Natural killer cell (primary cell): ENCODE data around the gene EXOC6B. TPM values are rescaled to one million over a fixed set of nuclear protein-coding genes. Genes with fewer than 3 reads are reported as not detected.

Source experiments
- ATAC-seq, 3 donors: fragments of 150-1000 bp in 2 of 3; fragments of 200-7000 bp in 1 of 3; cut with Tn5 transposase; 1 replicate in 1 of 3; 2 replicates in 2 of 3; pipeline ENCODE4 v1.10.0; 2021; ENCODE audit warnings: mild to moderate bottlenecking in 2 of 3, moderate library complexity in 2 of 3
- DNase-seq, 2 donors: peaks; one replicate each; pipeline versions ENCODE4 v3.0.0 to v3.0.0-alpha.2; 2013 to 2021; ENCODE audit warnings: mixed read lengths in 1 of 2
- H3K27ac ChIP-seq: one replicate; pipeline ENCODE4 v1.5.1; 2013; ENCODE audit warnings: mild to moderate bottlenecking, low read length
- H3K27me3 ChIP-seq: one replicate; pipeline ENCODE4 v1.6.1; 2013; ENCODE audit warnings: low read length; ENCODE audit not compliant: control insufficient read depth, insufficient read depth
- H3K36me3 ChIP-seq: one replicate; pipeline ENCODE4 v1.6.1; 2013; ENCODE audit warnings: low read length; ENCODE audit not compliant: control insufficient read depth, insufficient read depth
- H3K4me1 ChIP-seq: one replicate; pipeline ENCODE4 v1.6.1; 2013; ENCODE audit warnings: low read length; ENCODE audit not compliant: control insufficient read depth, insufficient read depth
- H3K4me3 ChIP-seq: one replicate; pipeline ENCODE4 v1.5.1; 2013; ENCODE audit warnings: low read length
- H3K9me3 ChIP-seq: one replicate; pipeline ENCODE4 v1.6.1; 2013; ENCODE audit warnings: low read length; ENCODE audit not compliant: control insufficient read depth, insufficient read depth
- H3K27ac Mint-ChIP-seq, 2 donors: one replicate each; pipeline ENCODE4 v1.8.0; 2022; ENCODE audit warnings: mild to moderate bottlenecking in 2 of 2, mixed read lengths in 2 of 2, moderate library complexity in 1 of 2
- H3K27me3 Mint-ChIP-seq, 2 donors: one replicate each; pipeline ENCODE4 v1.8.0; 2022; ENCODE audit warnings: low read depth in 2 of 2, mixed read lengths in 2 of 2
- H3K36me3 Mint-ChIP-seq: one replicate; pipeline ENCODE4 v1.8.0; 2022; ENCODE audit warnings: mixed read lengths
- H3K4me1 Mint-ChIP-seq, 2 donors: one replicate each; pipeline ENCODE4 v1.8.0; 2022; ENCODE audit warnings: mixed read lengths in 2 of 2
- H3K4me3 Mint-ChIP-seq: one replicate; pipeline ENCODE4 v1.8.0; 2022; ENCODE audit warnings: mild to moderate bottlenecking, moderate library complexity, mixed read lengths
- H3K9me3 Mint-ChIP-seq, 2 donors: one replicate each; pipeline ENCODE4 v1.8.0; 2022; ENCODE audit warnings: mixed read lengths in 2 of 2
- WGBS: methylation state at CpG from one replicate; pipeline ENCODE4 v1.1.7; 2013; ENCODE audit warnings: missing lambda C conversion rate; ENCODE audit not compliant: insufficient coverage; 5-methylcytosine and 5-hydroxymethylcytosine counted together
- intact Hi-C: fragments of 100-400 bp; cut with micrococcal nuclease; formaldehyde crosslinking; loops from one replicate; pipeline ENCODE4 v1.14.2; 2022
- total RNA-seq, 4 donors: library from RNA; stranded (reverse); fragments of 120-200 nt in 1 of 4; gene quantifications; one replicate each; pipeline versions ENCODE4 v1.2.3 to v1.2.4, GENCODE V29; 2013 to 2022
- TF ChIP-seq, protein P1 (sequence below): fragments of 200-600 bp; IDR thresholded peaks from one replicate; pipeline ENCODE4 v1.8.0; 2022; ENCODE audit warnings: antibody characterized with exemption

EXOC6B gene
- total RNA-seq, 3 donors from 2014 or later (not counting 1 experiment from before 2014, with no cell fraction given) = 16.6 to 17.2 (median 17.1) TPM

- no peak overlapping the region for H3K27ac Mint-ChIP-seq
- no peak for DNase-seq
- H3K36me3 Mint-ChIP-seq = no peaks in the 10 kb centered on the region
- no peak for ATAC-seq
- Histone ChIP-seq H3K4me3 (no peak overlapping the region), H3K4me1 (no peaks in the 10 kb centered on the region), H3K27me3 (peaks cover 4% of the 10 kb centered on the region), H3K9me3 (no peaks in the 10 kb centered on the region), H3K27ac (no peak overlapping the region), H3K36me3 (no peaks in the 10 kb centered on the region)
- H3K27me3 Mint-ChIP-seq = peaks cover 22 to 31% of the 10 kb centered on the region in 2 donors
- H3K4me1 Mint-ChIP-seq = no peaks in the 10 kb centered on the region
- no peak overlapping the region for H3K4me3 Mint-ChIP-seq
- no peaks in the 10 kb centered on the region for H3K9me3 Mint-ChIP-seq
- TF ChIP-seq, protein P1, sequence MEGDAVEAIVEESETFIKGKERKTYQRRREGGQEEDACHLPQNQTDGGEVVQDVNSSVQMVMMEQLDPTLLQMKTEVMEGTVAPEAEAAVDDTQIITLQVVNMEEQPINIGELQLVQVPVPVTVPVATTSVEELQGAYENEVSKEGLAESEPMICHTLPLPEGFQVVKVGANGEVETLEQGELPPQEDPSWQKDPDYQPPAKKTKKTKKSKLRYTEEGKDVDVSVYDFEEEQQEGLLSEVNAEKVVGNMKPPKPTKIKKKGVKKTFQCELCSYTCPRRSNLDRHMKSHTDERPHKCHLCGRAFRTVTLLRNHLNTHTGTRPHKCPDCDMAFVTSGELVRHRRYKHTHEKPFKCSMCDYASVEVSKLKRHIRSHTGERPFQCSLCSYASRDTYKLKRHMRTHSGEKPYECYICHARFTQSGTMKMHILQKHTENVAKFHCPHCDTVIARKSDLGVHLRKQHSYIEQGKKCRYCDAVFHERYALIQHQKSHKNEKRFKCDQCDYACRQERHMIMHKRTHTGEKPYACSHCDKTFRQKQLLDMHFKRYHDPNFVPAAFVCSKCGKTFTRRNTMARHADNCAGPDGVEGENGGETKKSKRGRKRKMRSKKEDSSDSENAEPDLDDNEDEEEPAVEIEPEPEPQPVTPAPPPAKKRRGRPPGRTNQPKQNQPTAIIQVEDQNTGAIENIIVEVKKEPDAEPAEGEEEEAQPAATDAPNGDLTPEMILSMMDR = no peak
- intact Hi-C loops = no loop called here
- 85% methylated on average over 4 of the region's 5 CpGs for WGBS
These were observed 663.3 kb downstream of the EXOC6B start for GRCh38 chr2:72162574-72162973.

GRCh38 chr2:72159211-72159993 lies 666.4 kb downstream of the EXOC6B start:
- H3K9me3 ChIP-seq = no peaks in the 10 kb centered on the region
- intact Hi-C loops = no loop called here
- H3K36me3 Mint-ChIP-seq = no peaks in the 10 kb centered on the region
- no peaks in the 10 kb centered on the region for H3K9me3 Mint-ChIP-seq
- no peak overlapping the region for H3K27ac ChIP-seq
- H3K27me3 Mint-ChIP-seq = peaks cover 23 to 27% of the 10 kb centered on the region in 2 donors
- ATAC-seq (no peak), DNase-seq (no peak)
- H3K27ac Mint-ChIP-seq = no peak overlapping the region
- WGBS = 93% methylated on average over 12 of the region's 12 CpGs
- TF ChIP-seq, protein P1 = no peak
- H3K27me3 ChIP-seq = peaks cover 4% of the 10 kb centered on the region
- H3K4me3 ChIP-seq = no peak overlapping the region
- no peaks in the 10 kb centered on the region for H3K4me1 Mint-ChIP-seq
- no peaks in the 10 kb centered on the region for H3K4me1 ChIP-seq
- no peaks in the 10 kb centered on the region for H3K36me3 ChIP-seq
- H3K4me3 Mint-ChIP-seq = no peak overlapping the region

- Histone ChIP-seq H3K9me3 (no peaks in the 10 kb centered on the region), H3K4me1 (no peaks in the 10 kb centered on the region), H3K27me3 (peaks cover 3% of the 10 kb centered on the region), H3K4me3 (no peak overlapping the region), H3K27ac (no peak overlapping the region), H3K36me3 (no peaks in the 10 kb centered on the region)
- no peak overlapping the region for H3K27ac Mint-ChIP-seq
- TF ChIP-seq, protein P1 = no peak
- ATAC-seq = no peak
- no peak for DNase-seq
- H3K27me3 Mint-ChIP-seq = peaks cover 20 to 27% of the 10 kb centered on the region in 2 donors
- H3K4me1 Mint-ChIP-seq = no peaks in the 10 kb centered on the region
- WGBS = 86% methylated on average over 8 of the region's 8 CpGs
- no peaks in the 10 kb centered on the region for H3K36me3 Mint-ChIP-seq
- H3K4me3 Mint-ChIP-seq = no peak overlapping the region
- no peaks in the 10 kb centered on the region for H3K9me3 Mint-ChIP-seq
- intact Hi-C loops = no loop called here
These were observed 667.7 kb downstream of the EXOC6B start for GRCh38 chr2:72157871-72158771.
